Measurements from ENCODE around the gene CXXC5.

The CXXC5 gene

DNA sequence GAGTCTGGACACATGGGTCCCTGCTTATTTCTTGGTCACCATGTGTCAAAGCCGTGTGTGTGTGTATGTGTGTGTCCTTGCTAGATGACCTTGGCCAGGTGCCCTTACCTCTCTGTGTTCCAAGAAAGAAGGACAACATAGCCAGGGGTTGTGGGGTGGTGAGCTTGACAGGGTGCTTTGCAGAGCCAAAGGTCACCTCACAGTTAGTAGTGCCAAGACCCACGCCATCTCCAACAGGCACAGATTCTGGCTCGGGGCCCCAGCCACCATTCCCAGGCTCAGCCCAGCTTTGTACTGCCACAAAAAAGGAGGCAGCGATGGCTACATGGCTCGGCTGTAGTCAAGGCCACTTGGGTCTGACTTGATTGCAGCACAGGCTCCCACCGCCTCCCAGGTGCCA lies 39.5 kb downstream of the CXXC5 start:
- H3K4me3 ChIP-seq (ENCODE audit: low read depth, low read length): no peak overlapping the region
- TF ChIP-seq, protein P1, sequence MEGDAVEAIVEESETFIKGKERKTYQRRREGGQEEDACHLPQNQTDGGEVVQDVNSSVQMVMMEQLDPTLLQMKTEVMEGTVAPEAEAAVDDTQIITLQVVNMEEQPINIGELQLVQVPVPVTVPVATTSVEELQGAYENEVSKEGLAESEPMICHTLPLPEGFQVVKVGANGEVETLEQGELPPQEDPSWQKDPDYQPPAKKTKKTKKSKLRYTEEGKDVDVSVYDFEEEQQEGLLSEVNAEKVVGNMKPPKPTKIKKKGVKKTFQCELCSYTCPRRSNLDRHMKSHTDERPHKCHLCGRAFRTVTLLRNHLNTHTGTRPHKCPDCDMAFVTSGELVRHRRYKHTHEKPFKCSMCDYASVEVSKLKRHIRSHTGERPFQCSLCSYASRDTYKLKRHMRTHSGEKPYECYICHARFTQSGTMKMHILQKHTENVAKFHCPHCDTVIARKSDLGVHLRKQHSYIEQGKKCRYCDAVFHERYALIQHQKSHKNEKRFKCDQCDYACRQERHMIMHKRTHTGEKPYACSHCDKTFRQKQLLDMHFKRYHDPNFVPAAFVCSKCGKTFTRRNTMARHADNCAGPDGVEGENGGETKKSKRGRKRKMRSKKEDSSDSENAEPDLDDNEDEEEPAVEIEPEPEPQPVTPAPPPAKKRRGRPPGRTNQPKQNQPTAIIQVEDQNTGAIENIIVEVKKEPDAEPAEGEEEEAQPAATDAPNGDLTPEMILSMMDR (IDR thresholded peaks at IDR 0.05; ENCODE audit: borderline replicate concordance, insufficient read depth, low read depth, low read length): no peak

DNA sequence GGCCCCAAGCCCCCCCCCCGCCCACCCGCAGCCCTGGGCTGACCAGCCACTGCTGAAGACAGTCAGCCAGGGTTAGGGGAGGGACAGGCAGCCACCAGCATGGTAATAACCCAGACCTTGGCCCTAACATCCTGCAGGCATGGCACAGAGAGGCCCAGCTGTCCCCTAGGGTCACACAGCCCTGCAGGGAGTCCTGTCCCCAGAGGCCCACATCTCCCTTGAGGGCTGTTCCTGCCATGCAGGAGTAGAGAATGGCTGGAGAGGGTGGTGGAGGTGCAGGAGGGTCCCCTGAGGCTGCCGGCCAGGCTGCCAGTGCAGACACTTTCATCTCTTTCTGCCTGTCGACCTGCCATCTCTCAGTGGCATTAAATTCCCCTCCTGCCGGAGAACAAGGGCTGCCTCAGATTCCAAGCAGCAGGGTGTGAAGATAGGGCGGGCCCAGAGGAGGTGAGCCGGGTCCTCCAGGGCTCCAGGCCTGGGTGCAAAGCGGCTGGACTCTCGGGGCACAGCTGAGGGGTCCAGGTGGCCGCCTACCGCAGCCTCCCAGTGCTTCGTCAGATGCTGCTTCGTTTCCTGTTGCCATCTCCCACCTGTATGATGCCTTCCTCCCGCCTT lies 40.0 kb downstream of the CXXC5 start:
- TF ChIP-seq, protein P1 (IDR thresholded peaks at IDR 0.05; ENCODE audit: borderline replicate concordance, insufficient read depth, low read depth, low read length): no peak
- no peak overlapping the region for H3K4me3 ChIP-seq (ENCODE audit: low read depth, low read length)

DNA sequence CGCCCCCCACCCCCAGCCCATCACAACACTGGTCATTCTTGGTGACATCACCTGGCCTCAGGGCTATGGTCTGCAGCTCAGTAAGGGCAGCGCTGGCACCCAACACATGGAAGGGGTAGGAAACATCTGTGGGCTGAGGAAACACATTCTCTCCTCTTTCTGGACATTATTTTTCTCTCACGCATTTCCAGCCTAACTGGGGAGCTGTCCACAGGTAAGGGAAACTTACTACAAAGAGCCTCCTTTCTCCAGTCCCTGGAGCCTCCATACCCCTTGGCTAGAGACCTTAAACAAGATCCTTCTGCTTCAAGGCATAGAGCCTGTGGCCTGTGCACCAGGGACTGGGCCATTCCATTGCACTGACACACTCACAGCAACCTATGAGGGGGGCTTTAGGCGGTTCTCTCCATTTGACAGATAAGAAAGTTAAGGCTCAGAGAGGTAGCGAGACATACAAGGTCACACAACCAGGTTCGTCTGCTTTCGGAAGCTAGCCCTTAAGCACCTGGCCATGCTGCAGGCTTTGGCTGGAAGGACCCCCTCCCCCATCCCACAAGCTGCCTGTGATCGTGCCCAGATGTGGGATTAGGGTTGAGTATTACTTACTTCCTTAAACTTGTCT lies 40.7 kb downstream of the CXXC5 start:
- TF ChIP-seq, protein P1 (IDR thresholded peaks at IDR 0.05; ENCODE audit: borderline replicate concordance, insufficient read depth, low read depth, low read length): no peak
- H3K4me3 ChIP-seq (ENCODE audit: low read depth, low read length): no peak overlapping the region

DNA sequence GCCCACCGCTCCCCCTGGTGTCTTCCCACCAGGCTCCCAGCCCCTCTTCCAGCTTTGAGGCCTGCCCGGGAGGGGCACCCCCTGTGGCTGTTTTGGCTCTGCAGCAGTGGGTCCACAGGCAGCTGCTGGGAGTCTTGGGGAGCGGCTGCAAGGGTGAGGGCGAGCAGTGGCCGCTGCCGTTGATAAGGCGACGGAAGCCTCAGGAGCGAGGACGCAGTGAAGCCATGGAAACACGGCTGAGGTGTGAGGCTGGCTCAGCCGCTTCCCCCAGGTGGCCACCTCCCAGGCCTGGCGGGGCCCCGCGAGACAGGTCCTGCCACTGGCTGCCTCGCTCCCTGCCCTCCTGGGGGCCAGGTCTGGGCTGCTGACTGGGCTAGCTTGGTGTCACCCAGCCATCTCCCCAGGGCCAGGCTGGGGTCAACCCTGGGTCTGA lies 41.5 kb downstream of the CXXC5 start:
- no peak overlapping the region for H3K4me3 ChIP-seq (ENCODE audit: low read depth, low read length)

DNA sequence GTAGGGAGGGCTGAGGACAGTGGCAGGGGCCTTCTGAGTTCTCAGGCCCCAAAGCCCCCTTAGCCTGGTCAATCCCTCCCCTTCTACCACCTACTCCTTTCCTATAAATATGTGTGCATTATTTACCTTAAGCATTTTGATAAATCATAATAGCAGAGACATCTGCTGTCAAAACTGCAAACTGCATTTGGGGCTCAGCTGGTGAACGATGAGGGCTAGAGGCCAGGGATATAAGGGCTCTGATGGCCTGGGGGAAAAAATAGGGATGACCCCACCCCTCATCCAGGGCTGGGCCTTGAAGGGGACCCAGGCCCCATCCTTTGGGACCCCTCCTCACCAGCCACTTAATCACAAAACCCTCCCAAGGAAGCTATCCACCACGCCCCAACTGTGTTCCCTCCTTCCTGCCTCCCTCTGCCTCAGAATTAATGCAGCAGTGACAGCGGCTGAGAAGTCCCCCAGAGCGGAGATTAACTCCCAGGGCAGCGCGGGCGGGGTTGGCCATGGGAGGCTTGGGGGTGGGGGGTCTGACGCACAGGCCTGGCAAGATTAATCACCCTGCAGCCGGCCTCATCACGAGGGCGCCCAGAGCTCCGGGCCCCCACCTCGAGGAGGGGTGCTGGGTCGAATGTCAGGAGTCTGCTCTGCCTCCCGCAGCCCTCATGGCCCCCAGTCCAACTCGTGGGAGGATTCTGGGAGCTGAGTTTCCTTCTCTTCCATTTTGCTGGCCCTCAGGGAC lies 42.1 kb downstream of the CXXC5 start:
- H3K4me3 ChIP-seq (ENCODE audit: low read depth, low read length): no peak overlapping the region
- TF ChIP-seq, protein P1 (IDR thresholded peaks at IDR 0.05; ENCODE audit: borderline replicate concordance, insufficient read depth, low read depth, low read length): peak; percentile 50; the same call in 1 of the 2 replicates

More for the DNA sequence above, 41.5 kb downstream of the CXXC5 start:
- TF ChIP-seq, protein P1 (IDR thresholded peaks at IDR 0.05; ENCODE audit: borderline replicate concordance, insufficient read depth, low read depth, low read length): 0 out of 2 replicates have a peak, but pooled peaks have one; percentile 13

DNA sequence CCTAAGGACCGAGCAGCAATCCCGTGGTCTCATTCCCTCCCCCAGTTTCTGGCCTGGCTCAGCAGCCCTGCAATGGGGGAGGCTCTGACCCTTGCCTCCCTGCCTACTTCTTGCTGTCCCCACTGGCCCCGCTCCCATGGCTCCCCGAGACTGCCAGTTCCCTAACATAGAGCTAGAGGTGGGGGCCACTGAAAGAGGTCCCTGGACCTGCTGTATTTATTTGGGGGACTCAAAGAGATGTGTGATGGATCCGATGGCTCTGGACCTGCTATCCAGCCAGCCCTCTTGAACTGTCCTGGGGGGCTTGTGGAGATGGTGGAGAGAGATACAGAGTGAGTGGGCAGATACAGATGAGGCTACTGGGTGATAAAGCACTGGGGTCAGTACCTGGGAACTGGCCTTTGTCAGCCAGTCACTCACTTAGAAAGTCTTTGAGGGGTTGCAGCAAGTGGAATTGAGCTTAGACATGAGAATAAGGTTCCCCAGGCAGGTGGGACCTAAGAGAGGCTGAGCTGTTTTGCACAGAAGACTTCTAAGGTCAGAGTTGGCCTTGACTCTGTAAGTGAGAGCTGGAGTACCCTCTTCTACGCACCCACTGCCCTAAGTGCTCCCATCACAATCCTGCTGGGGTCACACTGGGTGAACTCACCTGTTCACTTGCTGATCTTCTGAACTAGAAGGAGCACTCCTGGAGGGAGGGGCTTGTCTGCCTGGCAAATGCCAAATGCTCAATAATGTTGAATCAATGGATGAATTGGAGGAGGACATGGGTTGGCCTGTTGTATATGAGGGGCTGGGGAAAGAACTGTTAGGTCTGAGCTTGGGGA lies 42.9 kb downstream of the CXXC5 start:
- no peak overlapping the region for H3K4me3 ChIP-seq (ENCODE audit: low read depth, low read length)
- TF ChIP-seq, protein P1 (IDR thresholded peaks at IDR 0.05; ENCODE audit: borderline replicate concordance, insufficient read depth, low read depth, low read length): no peak
